SIG-M5 treated with dmso at 0.1 percent for 504 hours (cell line): ENCODE measurements around the gene EIF3F.

Experiments used
- DNase-seq: peaks from one replicate; lab custom pipeline; 2025; ENCODE audit not compliant: unreplicated experiment; lab: John Stamatoyannopoulos, UW

The EIF3F gene

GRCh38 chr11:8038811-8039529, 51.8 kb downstream of the EIF3F start:
- no peak for DNase-seq

- DNase-seq = no peak
These were observed 52.6 kb downstream of the EIF3F start for GRCh38 chr11:8039530-8040260.

- no peak for DNase-seq
These were observed 53.3 kb downstream of the EIF3F start for GRCh38 chr11:8040261-8040920.

- no peak for DNase-seq
These were observed 53.8 kb downstream of the EIF3F start for GRCh38 chr11:8040921-8041285.

GRCh38 chr11:8041576-8041975, 54.4 kb downstream of the EIF3F start:
- no peak for DNase-seq

- DNase-seq = no peak
These were observed 56.6 kb downstream of the EIF3F start for GRCh38 chr11:8043756-8044155.

- DNase-seq = no peak
These were observed 58.7 kb downstream of the EIF3F start for GRCh38 chr11:8045839-8046238.

- no peak for DNase-seq
These were observed 60.2 kb downstream of the EIF3F start for GRCh38 chr11:8047382-8047781.

GRCh38 chr11:8049084-8049483, 61.9 kb downstream of the EIF3F start:
- no peak for DNase-seq
